Stromal cell of bone marrow (primary cell): ENCODE data around the gene C1orf115.
"Not testable (repeated sequence)": the region's sequence is repeated elsewhere in the genome, so short reads cannot be mapped to it uniquely, and the experiment has no call there.

Experiments
- DNase-seq: peaks from one replicate; pipeline ENCODE4 v3.0.0-alpha.2; 2012; ENCODE audit warnings: low read depth

The C1orf115 gene, protein sequence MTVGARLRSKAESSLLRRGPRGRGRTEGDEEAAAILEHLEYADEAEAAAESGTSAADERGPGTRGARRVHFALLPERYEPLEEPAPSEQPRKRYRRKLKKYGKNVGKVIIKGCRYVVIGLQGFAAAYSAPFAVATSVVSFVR

GRCh38 chr1:220690140-220691052 is at the start of gene C1orf115:
Gene C1orf115 (plus strand): TSS chr1:220690363. CDS start chr1:220690403, 40 bp downstream.
- DNase-seq, result no peak

GRCh38 chr1:220642285-220642684 is 47.9 kb upstream of the C1orf115 start:
- DNase-seq, result no peak

DNA sequence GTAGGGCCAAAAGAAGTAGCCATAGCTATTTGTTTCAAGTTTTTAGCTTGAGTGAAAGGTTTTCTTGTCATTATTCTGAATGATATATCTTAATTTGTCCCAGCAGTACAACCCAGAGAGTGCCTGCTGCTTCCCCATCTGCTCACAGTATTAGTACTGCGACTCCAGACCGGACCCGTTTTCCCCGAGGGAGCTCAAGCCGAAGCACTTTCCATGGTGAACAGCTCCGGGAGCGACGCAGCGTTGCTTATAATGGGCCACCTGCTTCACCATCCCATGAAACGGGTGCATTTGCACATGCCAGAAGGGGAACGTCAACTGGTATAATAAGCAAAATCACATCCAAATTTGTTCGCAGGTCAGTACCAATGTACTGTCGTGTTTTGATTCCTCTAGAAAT is 37.2 kb upstream of the C1orf115 start:
- DNase-seq, result no peak

GRCh38 chr1:220655509-220655908 is 34.7 kb upstream of the C1orf115 start:
- DNase-seq, result no peak

DNA sequence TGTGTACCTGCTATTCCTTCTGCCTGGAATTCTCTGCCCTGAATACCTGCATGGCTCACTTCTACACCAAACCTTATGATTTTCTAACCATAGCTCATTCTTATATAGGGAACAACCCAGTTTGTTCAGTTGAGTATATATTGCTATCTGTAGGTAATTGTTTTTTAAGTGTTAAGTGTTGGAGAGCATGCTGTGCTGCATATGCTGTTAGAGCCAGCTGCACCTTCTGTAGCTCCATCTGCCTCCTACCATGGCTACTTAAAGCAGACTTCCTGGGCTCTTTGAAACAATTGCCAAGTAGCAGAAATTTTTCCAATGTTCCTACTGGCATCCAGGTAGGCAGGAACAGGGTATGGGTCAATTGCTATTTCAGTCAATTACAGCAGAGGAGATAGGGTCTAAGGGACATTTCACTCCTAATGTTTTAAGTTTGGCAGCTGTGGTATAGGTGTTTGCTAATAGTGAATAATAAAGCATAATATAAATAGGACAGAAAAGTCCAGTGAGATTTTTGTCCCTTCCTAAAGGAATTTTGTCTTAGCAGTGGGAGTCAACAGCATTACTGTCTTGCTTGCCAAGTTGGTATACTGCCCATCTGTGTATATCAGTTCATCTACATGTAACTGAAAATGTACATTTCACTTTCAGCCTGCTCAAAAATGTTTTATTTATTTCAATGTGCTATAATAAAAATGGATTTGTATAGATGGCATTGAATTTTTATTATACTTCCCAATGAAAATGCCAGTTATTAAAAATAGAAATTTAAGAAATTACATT is 34.0 kb upstream of the C1orf115 start:
- no peak for DNase-seq

- no peak for DNase-seq
Measured at GRCh38 chr1:220666349-220666748, 23.8 kb upstream of the C1orf115 start.

DNA sequence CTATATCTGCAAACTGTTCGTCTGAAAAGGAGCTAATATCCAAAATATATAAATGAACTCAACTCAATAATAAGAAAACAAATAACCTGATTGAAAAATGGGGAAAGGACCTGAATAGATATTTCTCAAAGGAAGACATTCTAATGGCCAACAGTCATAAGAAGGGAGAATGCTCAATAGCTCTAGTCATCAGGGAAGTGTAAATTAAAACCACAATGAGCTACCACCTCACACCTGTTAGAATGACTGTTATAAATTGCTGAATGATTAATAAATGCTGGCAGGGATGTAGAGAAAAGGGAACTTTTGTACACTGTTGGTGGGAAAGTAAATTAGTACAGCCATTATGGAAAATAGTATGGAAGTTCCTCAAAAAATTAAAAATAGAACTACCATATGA is 21.2 kb upstream of the C1orf115 start:
- DNase-seq, result no peak

- no peak for DNase-seq
Measured at GRCh38 chr1:220670365-220670764, 19.8 kb upstream of the C1orf115 start.

- no peak for DNase-seq
Measured at GRCh38 chr1:220673921-220674320, 16.2 kb upstream of the C1orf115 start.

- DNase-seq, result no peak
Measured at GRCh38 chr1:220677251-220677650, 12.9 kb upstream of the C1orf115 start.

- no peak for DNase-seq
Measured at GRCh38 chr1:220680085-220680687, 10.0 kb upstream of the C1orf115 start.

DNA sequence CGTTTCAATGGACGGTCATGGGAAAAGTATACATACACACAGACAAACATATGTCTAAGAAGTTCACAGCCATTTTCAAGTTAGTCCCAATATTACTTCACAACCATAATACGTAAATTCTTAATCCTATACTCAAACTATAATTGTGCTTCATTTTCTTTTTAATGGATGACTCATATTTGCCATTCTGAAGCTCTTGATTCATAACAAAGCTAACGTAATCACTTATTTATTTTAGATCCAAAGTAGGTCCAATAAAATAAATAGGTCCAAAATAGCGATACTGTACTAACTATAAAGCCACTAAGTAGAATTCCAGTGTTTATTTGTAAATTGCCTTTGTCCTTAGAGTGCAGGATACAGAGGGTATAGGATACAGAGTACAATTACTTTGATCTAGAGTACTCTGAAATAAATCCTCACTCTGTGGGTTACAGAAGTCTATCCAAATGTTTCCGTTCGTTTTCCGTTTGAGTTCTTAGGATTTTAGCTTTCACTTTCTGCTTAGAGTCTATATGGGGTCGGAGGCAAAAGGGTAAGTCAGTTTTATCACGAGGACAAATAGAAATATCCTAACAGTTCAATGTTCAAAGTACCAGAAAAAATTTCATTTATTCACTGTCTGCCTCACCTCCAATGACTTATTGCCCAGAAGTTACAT is 8.8 kb upstream of the C1orf115 start:
- DNase-seq, result no peak

DNA sequence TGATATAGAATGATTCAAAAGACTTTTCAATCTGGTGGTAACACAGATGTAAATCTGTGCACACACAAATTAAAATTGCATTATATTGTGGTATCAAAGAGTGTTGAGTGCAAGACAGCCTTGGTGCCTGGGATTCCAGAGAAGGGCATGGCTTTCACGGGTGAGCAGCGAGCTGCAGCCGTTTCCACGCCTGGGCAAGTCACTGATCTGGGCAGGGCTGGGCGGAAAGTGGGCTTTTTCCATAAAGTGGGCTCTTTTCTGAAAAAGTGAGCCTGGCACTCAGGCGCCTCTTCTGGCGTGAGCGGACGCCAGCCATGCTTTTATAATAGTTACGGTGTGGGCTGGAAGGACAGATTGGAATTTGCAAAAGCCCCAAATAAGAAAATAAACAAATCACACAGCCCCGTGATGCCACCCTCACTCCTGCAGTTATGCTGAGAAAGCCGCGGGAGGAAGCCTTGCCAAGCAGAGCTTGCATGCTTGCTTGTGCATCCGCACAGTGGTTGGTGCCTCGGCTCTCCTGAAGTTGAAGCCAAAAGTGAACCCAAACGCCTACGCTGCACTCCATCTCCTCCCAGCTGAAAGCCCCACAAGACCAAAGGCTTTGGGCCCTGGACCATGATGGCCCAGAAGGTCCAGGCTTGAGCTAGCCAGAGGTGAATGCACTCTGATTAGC is 7.1 kb upstream of the C1orf115 start:
- no peak for DNase-seq

GRCh38 chr1:220683716-220684115 is 6.4 kb upstream of the C1orf115 start:
- not testable (repeated sequence) for DNase-seq

- DNase-seq, result no peak
Measured at GRCh38 chr1:220684890-220685289, 5.3 kb upstream of the C1orf115 start.

- no peak for DNase-seq
Measured at GRCh38 chr1:220685879-220686278, 4.3 kb upstream of the C1orf115 start.

GRCh38 chr1:220687809-220688208 is 2.4 kb upstream of the C1orf115 start:
- no peak for DNase-seq

GRCh38 chr1:220689666-220690065 is 497 bp upstream of the C1orf115 start:
- DNase-seq, result no peak

DNA sequence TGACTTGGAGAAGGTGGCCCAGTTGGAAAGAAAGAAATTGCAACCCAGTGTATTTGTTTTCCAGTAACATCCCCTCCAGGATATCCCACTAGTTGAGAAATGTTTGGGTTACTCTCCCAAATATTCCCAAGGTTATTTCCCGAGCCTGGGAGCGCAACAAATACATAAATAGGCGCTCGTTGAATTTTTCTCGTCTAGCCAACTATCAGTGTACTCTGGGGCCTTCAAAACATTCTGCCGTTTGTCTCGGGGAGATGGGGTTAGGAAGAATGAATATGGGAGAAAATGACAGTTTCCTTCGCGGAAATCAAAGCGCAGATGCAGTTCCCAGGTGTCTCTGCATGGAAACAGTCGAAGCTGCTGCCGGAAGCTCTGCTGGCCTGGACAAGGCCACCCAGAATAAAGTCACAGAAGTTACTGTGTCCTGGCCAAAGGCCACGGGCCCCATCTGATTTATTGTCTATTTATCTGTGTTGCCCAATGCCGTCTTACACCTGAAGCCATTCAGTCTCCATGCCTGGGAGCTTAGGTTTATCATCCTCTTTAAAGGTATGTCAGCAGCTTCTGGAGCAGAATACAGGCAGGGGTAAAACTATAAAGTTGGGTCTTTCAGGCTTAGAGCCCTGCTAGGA is 1.0 kb downstream of the C1orf115 start:
- DNase-seq, result no peak

GRCh38 chr1:220692436-220693228 is 2.5 kb downstream of the C1orf115 start:
- no peak for DNase-seq
